SK-N-SH (cell line): ENCODE data around the gene BTBD18. TPM values are rescaled to one million over a fixed set of nuclear protein-coding genes. Genes with fewer than 3 reads are reported as not detected.

Source experiments
- CTCF ChIA-PET: fragments of 300-600, 350-600 bp; formaldehyde crosslinking; extraction: SDS; loops from one replicate; lab custom pipeline; 2021; lab: Yijun Ruan, JAX
- POLR2A ChIA-PET: fragments of 350-600 bp; sonication (Branson Sonifier 250); formaldehyde crosslinking; extraction: SDS; loops from one replicate; lab custom pipeline; 2020; ENCODE audit warnings: antibody characterized with exemption, inconsistent platforms; lab: Yijun Ruan, JAX
- DNase-seq: peaks from one replicate; pipeline ENCODE4 v3.0.0; 2012
- H2AFZ ChIP-seq: fragments of 200-600 bp; sonication (generic); 2 replicates; pipeline ENCODE4 v1.8.1; 2016; ENCODE audit warnings: antibody characterized with exemption, mild to moderate bottlenecking, low read depth
- H3F3A ChIP-seq: fragments of 200-600 bp; sonication (generic); replicated peaks from 2 replicates; pipeline ENCODE3; 2016; ENCODE audit warnings: antibody characterized with exemption, mild to moderate bottlenecking; ENCODE audit not compliant: insufficient read depth
- H3K27ac ChIP-seq, 2 experiments: fragments of 200-500 bp in 1 of 2; fragments of 200-600 bp in 1 of 2; sonication (Bioruptor generic) in 1 of 2; sonication (generic), shearing (Covaris generic) in 1 of 2; 2 replicates each; pipeline versions ENCODE4 v1.5.1 to v1.6.1; 2014 to 2016; ENCODE audit warnings: low read depth in 2 of 2, inconsistent platforms in 1 of 2, low read length in 1 of 2, mild to moderate bottlenecking in 1 of 2, mixed read lengths in 1 of 2
- H3K27me3 ChIP-seq: fragments of 200-600 bp; sonication (generic), shearing (Covaris generic); 2 replicates; pipeline ENCODE4 v1.6.1; 2016; ENCODE audit warnings: mixed run types; ENCODE audit not compliant: insufficient read depth
- H3K36me3 ChIP-seq, 2 experiments: fragments of 200-500 bp in 1 of 2; fragments of 200-600 bp in 1 of 2; sonication (Bioruptor generic) in 1 of 2; sonication (generic) in 1 of 2; replicated peaks in 1 of 2; 2 replicates each; pipeline versions ENCODE3 to v1.5.1; 2014 to 2016; ENCODE audit warnings: low read length in 1 of 2, mild to moderate bottlenecking in 1 of 2; ENCODE audit not compliant: insufficient read depth in 2 of 2, control insufficient read depth in 1 of 2
- H3K4me1 ChIP-seq, 2 experiments: fragments of 200-500 bp in 1 of 2; fragments of 200-600 bp in 1 of 2; sonication (Bioruptor generic) in 1 of 2; sonication (generic), shearing (Covaris generic) in 1 of 2; 2 replicates each; pipeline versions ENCODE4 v1.5.1 to v1.6.1; 2014 to 2016; ENCODE audit warnings: low read depth in 1 of 2, low read length in 1 of 2, mixed run types in 1 of 2; ENCODE audit not compliant: insufficient read depth in 2 of 2, control insufficient read depth in 1 of 2
- H3K4me2 ChIP-seq: fragments of 200-600 bp; sonication (generic), shearing (Covaris generic); 2 replicates; pipeline ENCODE4 v1.6.1; 2017; ENCODE audit warnings: mixed run types
- H3K4me3 ChIP-seq, 2 experiments: fragments of 200-500 bp in 1 of 2; fragments of 200-600 bp in 1 of 2; sonication (Bioruptor generic) in 1 of 2; sonication (generic), shearing (Covaris generic) in 1 of 2; 2 replicates each; pipeline versions ENCODE4 v1.5.1 to v1.8.1; 2014 to 2016; ENCODE audit warnings: low read depth in 2 of 2, inconsistent platforms in 1 of 2, low read length in 1 of 2, mild to moderate bottlenecking in 1 of 2, mixed read lengths in 1 of 2, moderate library complexity in 1 of 2
- H3K79me2 ChIP-seq: fragments of 200-600 bp; sonication (generic); 2 replicates; pipeline ENCODE4 v1.8.1; 2017; ENCODE audit warnings: mild to moderate bottlenecking; ENCODE audit not compliant: insufficient read depth
- H3K9ac ChIP-seq: fragments of 200-600 bp; sonication (generic); 2 replicates; pipeline ENCODE4 v1.6.1; 2017; ENCODE audit warnings: mixed run types
- H3K9me2 ChIP-seq: fragments of 200-600 bp; sonication (generic); 2 replicates; pipeline ENCODE4 v1.6.1; 2017; ENCODE audit warnings: mixed run types
- H3K9me3 ChIP-seq: fragments of 200-600 bp; sonication (generic); 2 replicates; pipeline ENCODE4 v1.6.1; 2017; ENCODE audit warnings: mixed run types, mild to moderate bottlenecking, moderate library complexity
- H4K20me1 ChIP-seq: fragments of 200-600 bp; sonication (generic); 2 replicates; pipeline ENCODE4 v1.6.1; 2017; ENCODE audit warnings: mild to moderate bottlenecking, mixed run types; ENCODE audit not compliant: insufficient read depth
- CTCF ChIP-seq: fragments of 200-600 bp; sonication (generic); IDR thresholded peaks from 2 replicates; pipeline ENCODE4 v1.6.1; 2017; ENCODE audit warnings: antibody characterized with exemption, mild to moderate bottlenecking, moderate library complexity
- ELF1 ChIP-seq: IDR thresholded peaks from 2 replicates; pipeline ENCODE4 v1.4.0; 2012
- EP300 ChIP-seq, 2 experiments: IDR thresholded peaks; 2 replicates each; pipeline versions ENCODE4 v1.4.0 to v1.6.1; 2012; ENCODE audit warnings: borderline replicate concordance in 1 of 2, low read depth in 1 of 2, low read length in 1 of 2
- EZH2phosphoT487 ChIP-seq: fragments of 200-600 bp; sonication (generic); IDR thresholded peaks from 2 replicates; pipeline ENCODE4 v1.6.1; 2017; ENCODE audit warnings: low read depth, mixed run types, mild to moderate bottlenecking, antibody characterized with exemption, moderate library complexity, borderline replicate concordance
- FOSL2 ChIP-seq: IDR thresholded peaks from 2 replicates; pipeline ENCODE4 v1.4.0; 2012; ENCODE audit warnings: low read depth, mild to moderate bottlenecking, moderate library complexity, borderline replicate concordance
- FOXJ3 ChIP-seq: sonication (generic); formaldehyde crosslinking; IDR thresholded peaks from 2 replicates; pipeline ENCODE4 v1.5.1; 2020; ENCODE audit warnings: mild to moderate bottlenecking, missing genetic modification reagents
- GABPA ChIP-seq: IDR thresholded peaks from 2 replicates; pipeline ENCODE4 v1.4.0; 2012; ENCODE audit warnings: low read depth, mild to moderate bottlenecking
- JUND ChIP-seq: IDR thresholded peaks from 2 replicates; pipeline ENCODE4 v1.4.0; 2012
- MAX ChIP-seq: IDR thresholded peaks from 2 replicates; pipeline ENCODE4 v1.4.0; 2012; ENCODE audit warnings: low read depth
- NFIC ChIP-seq: IDR thresholded peaks from 2 replicates; pipeline ENCODE4 v1.4.0; 2012; ENCODE audit warnings: borderline replicate concordance
- PBX3 ChIP-seq: IDR thresholded peaks from 2 replicates; pipeline ENCODE4; 2012
- POLR2AphosphoS5 ChIP-seq: IDR thresholded peaks from 2 replicates; pipeline ENCODE4 v1.6.1; 2012; ENCODE audit warnings: low read depth, low read length
- RAD21 ChIP-seq: IDR thresholded peaks from 2 replicates; pipeline ENCODE4 v1.6.1; 2012; ENCODE audit warnings: mild to moderate bottlenecking, low read length
- RFX5 ChIP-seq: IDR thresholded peaks from 2 replicates; pipeline ENCODE4 v1.6.1; 2012; ENCODE audit warnings: mild to moderate bottlenecking, improper control_type of control experiment, low read length
- SIN3A ChIP-seq: IDR thresholded peaks from 2 replicates; pipeline ENCODE4 v1.6.1; 2012; ENCODE audit warnings: low read depth, mild to moderate bottlenecking, low read length, moderate library complexity, borderline replicate concordance
- USF1 ChIP-seq: IDR thresholded peaks from 2 replicates; pipeline ENCODE4 v1.4.0; 2012; ENCODE audit warnings: low read depth, borderline replicate concordance
- USF2 ChIP-seq: fragments of 150-350 bp; IDR thresholded peaks from 2 replicates; pipeline ENCODE4 v1.6.1; 2017; ENCODE audit warnings: antibody characterized with exemption, low read length, low read depth, borderline replicate concordance
- YY1 ChIP-seq: IDR thresholded peaks from 2 replicates; pipeline ENCODE4 v1.4.0; 2012; ENCODE audit warnings: low read depth, mild to moderate bottlenecking
- ZBTB33 ChIP-seq: IDR thresholded peaks from 2 replicates; pipeline ENCODE4 v1.4.0; 2012; ENCODE audit warnings: low read depth, borderline replicate concordance
- WGBS: methylation state at CpG from one replicate; pipeline ENCODE4 v1.1.6; 2017; ENCODE audit warnings: low lambda C conversion rate; 5-methylcytosine and 5-hydroxymethylcytosine counted together
- polyA plus RNA-seq, 3 experiments: library from polyadenylated mRNA; depleted of rRNA; stranded (reverse); fragments of >200 nt; gene quantifications; 2 replicates each; pipeline ENCODE4 v1.2.3, GENCODE V29; 2012

BTBD18 gene
- polyA plus RNA-seq, 1 of the 3 experiments (the other 2 are of a cell fraction), result not detected

- TF ChIP-seq ELF1, result no peak
Measured at GRCh38 chr11:57792060-57792541, 40.5 kb upstream of the BTBD18 start (continued).

- no peak overlapping the region for H3K27ac ChIP-seq
- no peak overlapping the region for H3K4me3 ChIP-seq
- no peaks in the 10 kb centered on the region for H3K27me3 ChIP-seq
- H3K9me2 ChIP-seq, result no peaks in the 10 kb centered on the region
- H3K9me3 ChIP-seq, result no peaks in the 10 kb centered on the region
- TF ChIP-seq YY1 (no peak), ZBTB33 (no peak), EZH2phosphoT487 (no peak), JUND (no peak), GABPA (no peak), USF1 (no peak), CTCF (no peak), RFX5 (no peak), ELF1 (no peak), USF2 (no peak), POLR2AphosphoS5 (no peak), FOSL2 (no peak), EP300 (IDR thresholded peaks at IDR 0.05; ENCODE audit: borderline replicate concordance in 1 of 2, low read depth in 1 of 2, low read length in 1 of 2) (no peak), FOXJ3 (CRISPR knock-in tag) (no peak), RAD21 (no peak), NFIC (no peak), SIN3A (no peak), MAX (no peak), PBX3 (no peak)
- TF ChIP-seq, all 33 proteins: peak for 0
- H3K4me2 ChIP-seq, result no peak overlapping the region
- H2AFZ ChIP-seq, result no peak overlapping the region
- WGBS, result 94% methylated on average over 21 of the region's 22 CpGs
- DNase-seq, result no peak
- H3K4me1 ChIP-seq, result peaks cover 0 to 8% of the 10 kb centered on the region in 2 experiments; a peak in 2 of 4 replicates
- CTCF ChIA-PET, result interaction anchor here (2.2 kb wide), 1 partner anchor 9 kb away, joined by 12 read pairs; no protein-coding TSS in a partner anchor
- peaks cover 4 to 24% of the 10 kb centered on the region in 2 experiments for H3K36me3 ChIP-seq
- H3K79me2 ChIP-seq, result peaks cover 95% of the 10 kb centered on the region
- POLR2A ChIA-PET, result no interaction called here
- H4K20me1 ChIP-seq, result peaks cover 15% of the 10 kb centered on the region
- H3F3A ChIP-seq, result peaks cover 5% of the 10 kb centered on the region
- no peak overlapping the region for H3K9ac ChIP-seq
Measured at GRCh38 chr11:57791321-57792059, 39.9 kb upstream of the BTBD18 start.
